RWPE2 (cell line): ENCODE data around the gene SIAH1.
"Not testable (repeated sequence)": the region's sequence is repeated elsewhere in the genome, so short reads cannot be mapped to it uniquely, and the experiment has no call there.

Source experiments
- ATAC-seq: fragments of 200-7000 bp; cut with Tn5 transposase; 3 replicates; pipeline ENCODE4 v1.9.1; 2021; ENCODE audit warnings: low read depth
- DNase-seq: peaks from one replicate; pipeline ENCODE4 v3.0.0-alpha.2; 2020; ENCODE audit warnings: low spot score
- H3K27ac ChIP-seq: fragments of 450-650 bp; 2 replicates; pipeline ENCODE4 v1.5.1; 2017; ENCODE audit warnings: mild to moderate bottlenecking; ENCODE audit not compliant: poor library complexity, severe bottlenecking
- H3K27me3 ChIP-seq: fragments of 250-450 bp; sonication (Bioruptor Pico); 2 replicates; pipeline ENCODE4 v1.5.1; 2021; ENCODE audit warnings: mild to moderate bottlenecking, moderate library complexity; ENCODE audit not compliant: insufficient read depth, poor library complexity, severe bottlenecking
- H3K36me3 ChIP-seq: fragments of 250-450 bp; sonication (Bioruptor Pico); 2 replicates; pipeline ENCODE4 v1.5.1; 2020; ENCODE audit warnings: low read depth, mild to moderate bottlenecking, moderate library complexity
- H3K4me1 ChIP-seq: fragments of 250-450 bp; sonication (Bioruptor Pico); 2 replicates; pipeline ENCODE4 v1.5.1; 2021; ENCODE audit warnings: mild to moderate bottlenecking, moderate library complexity; ENCODE audit not compliant: insufficient read depth, poor library complexity, severe bottlenecking
- H3K4me3 ChIP-seq: fragments of 250-450 bp; sonication (Bioruptor Pico); 2 replicates; pipeline ENCODE4 v1.5.1; 2021; ENCODE audit warnings: mild to moderate bottlenecking, moderate library complexity; ENCODE audit not compliant: severe bottlenecking
- H3K9me3 ChIP-seq: fragments of 250-450 bp; sonication (Bioruptor Pico); 2 replicates; pipeline ENCODE4 v1.5.1; 2021; ENCODE audit warnings: mild to moderate bottlenecking, moderate library complexity; ENCODE audit not compliant: severe bottlenecking
- TF ChIP-seq, protein P1 (sequence below): fragments of 450-650 bp; IDR thresholded peaks from one replicate; pipeline ENCODE4 v1.5.1; 2017; ENCODE audit warnings: mild to moderate bottlenecking, moderate library complexity; ENCODE audit not compliant: poor library complexity, severe bottlenecking

SIAH1 gene

DNA sequence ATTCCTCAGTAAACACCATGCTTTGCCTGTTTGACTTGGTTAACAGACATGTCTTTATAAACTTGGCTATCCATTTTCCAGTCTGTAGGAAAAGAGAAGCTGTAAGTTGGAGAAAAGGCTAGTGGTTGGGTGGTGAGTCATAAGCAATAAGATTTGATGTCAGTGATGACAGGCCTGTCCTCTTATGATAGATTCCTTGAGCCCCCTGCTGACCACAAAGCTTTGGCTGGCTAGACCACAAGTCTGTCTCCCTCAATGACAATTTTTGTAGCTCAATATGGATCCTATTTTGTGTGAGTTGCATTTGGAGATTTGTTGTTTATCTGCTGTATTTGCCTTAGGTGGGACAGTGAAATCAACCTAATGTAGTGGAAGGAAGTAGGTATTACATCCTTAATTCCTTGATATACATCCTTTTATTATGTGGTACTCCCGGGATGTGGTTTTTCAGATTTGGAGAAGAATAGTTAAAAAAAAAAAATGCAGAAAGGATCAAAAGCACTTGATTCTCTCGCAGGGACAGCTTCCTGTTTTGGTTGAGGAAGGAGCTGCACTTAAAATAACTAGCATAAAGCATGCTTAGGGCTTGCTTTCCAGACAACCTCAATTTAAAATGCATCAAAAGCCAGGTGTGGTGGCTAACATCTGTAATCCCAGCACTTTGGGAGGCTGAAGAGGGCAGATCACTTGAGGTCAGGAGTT is 67.4 kb downstream of the SIAH1 start:
- no peaks in the 10 kb centered on the region for H3K27me3 ChIP-seq
- DNase-seq, result no peak
- TF ChIP-seq, protein P1, sequence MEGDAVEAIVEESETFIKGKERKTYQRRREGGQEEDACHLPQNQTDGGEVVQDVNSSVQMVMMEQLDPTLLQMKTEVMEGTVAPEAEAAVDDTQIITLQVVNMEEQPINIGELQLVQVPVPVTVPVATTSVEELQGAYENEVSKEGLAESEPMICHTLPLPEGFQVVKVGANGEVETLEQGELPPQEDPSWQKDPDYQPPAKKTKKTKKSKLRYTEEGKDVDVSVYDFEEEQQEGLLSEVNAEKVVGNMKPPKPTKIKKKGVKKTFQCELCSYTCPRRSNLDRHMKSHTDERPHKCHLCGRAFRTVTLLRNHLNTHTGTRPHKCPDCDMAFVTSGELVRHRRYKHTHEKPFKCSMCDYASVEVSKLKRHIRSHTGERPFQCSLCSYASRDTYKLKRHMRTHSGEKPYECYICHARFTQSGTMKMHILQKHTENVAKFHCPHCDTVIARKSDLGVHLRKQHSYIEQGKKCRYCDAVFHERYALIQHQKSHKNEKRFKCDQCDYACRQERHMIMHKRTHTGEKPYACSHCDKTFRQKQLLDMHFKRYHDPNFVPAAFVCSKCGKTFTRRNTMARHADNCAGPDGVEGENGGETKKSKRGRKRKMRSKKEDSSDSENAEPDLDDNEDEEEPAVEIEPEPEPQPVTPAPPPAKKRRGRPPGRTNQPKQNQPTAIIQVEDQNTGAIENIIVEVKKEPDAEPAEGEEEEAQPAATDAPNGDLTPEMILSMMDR, result peak; percentile 38
- ATAC-seq, result peak; percentile 67
- no peaks in the 10 kb centered on the region for H3K9me3 ChIP-seq
- H3K4me3 ChIP-seq, result no peak overlapping the region
- H3K27ac ChIP-seq, result no peak overlapping the region
- peaks cover 7% of the 10 kb centered on the region for H3K4me1 ChIP-seq
- H3K36me3 ChIP-seq, result peaks cover 37% of the 10 kb centered on the region

- ATAC-seq, result no peak
Measured at GRCh38 chr16:48317026-48317425, 68.2 kb downstream of the SIAH1 start.

GRCh38 chr16:48313905-48314304 is 71.3 kb downstream of the SIAH1 start:
- not testable (repeated sequence) for H3K9me3 ChIP-seq

More at GRCh38 chr16:48317026-48317425, 68.2 kb downstream of the SIAH1 start:
- peaks cover 35% of the 10 kb centered on the region for H3K36me3 ChIP-seq
- no peaks in the 10 kb centered on the region for H3K27me3 ChIP-seq
- TF ChIP-seq, protein P1, result no peak
- H3K4me3 ChIP-seq, result no peak overlapping the region
- no peaks in the 10 kb centered on the region for H3K9me3 ChIP-seq
- DNase-seq, result no peak
- H3K27ac ChIP-seq, result no peak overlapping the region
- peaks cover 7% of the 10 kb centered on the region for H3K4me1 ChIP-seq

GRCh38 chr16:48310908-48311641 is 74.1 kb downstream of the SIAH1 start:
- H3K27me3 ChIP-seq, result no peaks in the 10 kb centered on the region
- ATAC-seq (no peak), DNase-seq (no peak)
- H3K4me3 ChIP-seq, result no peak overlapping the region
- TF ChIP-seq, protein P1, result no peak
- no peak overlapping the region for H3K27ac ChIP-seq
- H3K4me1 ChIP-seq, result no peaks in the 10 kb centered on the region
- peaks cover 70% of the 10 kb centered on the region for H3K36me3 ChIP-seq
- H3K9me3 ChIP-seq, result no peaks in the 10 kb centered on the region

More at GRCh38 chr16:48313905-48314304, 71.3 kb downstream of the SIAH1 start:
- ATAC-seq, H3K27me3 ChIP-seq, H3K4me1 ChIP-seq, H3K27ac ChIP-seq, H3K4me3 ChIP-seq, DNase-seq: not testable (repeated sequence)
- peaks cover 53% of the 10 kb centered on the region for H3K36me3 ChIP-seq
